ENCODE data around the gene CAMK2B. TPM values are rescaled to one million over a fixed set of nuclear protein-coding genes. Genes with fewer than 3 reads are reported as not detected.

CAMK2B gene
- polyA plus RNA-seq, 3 donors, result 0.13 TPM; not detected in 2

DNA sequence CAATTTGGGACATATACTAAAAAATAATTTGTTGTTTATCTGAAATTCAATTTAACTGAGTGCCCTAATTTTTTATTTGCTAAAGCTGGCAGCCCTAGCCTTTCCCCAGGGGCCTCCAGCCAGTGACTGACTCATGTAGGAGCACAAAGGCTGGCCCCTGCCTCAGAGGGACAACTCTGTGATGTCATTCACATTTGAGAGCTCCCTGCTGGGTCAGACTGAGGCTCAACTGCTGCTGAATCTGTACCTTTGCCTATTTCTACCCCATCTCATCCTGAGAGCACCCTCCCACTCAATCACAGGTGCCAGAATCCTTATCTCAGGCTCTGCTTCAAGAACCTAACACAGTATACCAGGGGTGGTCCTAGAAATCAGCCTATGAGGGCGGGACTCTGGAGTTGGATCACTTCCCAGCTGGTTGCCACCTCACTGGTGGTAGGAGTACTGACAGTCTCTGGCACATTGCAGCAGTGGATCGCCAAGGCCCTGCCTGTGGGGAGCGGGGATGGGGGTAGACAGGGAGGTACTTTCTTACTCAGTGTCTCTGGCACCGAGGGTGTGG lies 147.7 kb downstream of the CAMK2B start:
- no peaks in the 10 kb centered on the region for H3K4me1 Mint-ChIP-seq
- no peak overlapping the region for H3K27ac Mint-ChIP-seq
- TF ChIP-seq CTCF (IDR thresholded peaks at IDR 0.05), result no peak
- Histone ChIP-seq H3K36me3 (replicated peaks in 1 of 2; ENCODE audit: control insufficient read depth in 1 of 2, insufficient read depth in 2 of 2, low read length in 2 of 2) (no peaks in the 10 kb centered on the region), H3K4me3 (replicated peaks in 1 of 3; ENCODE audit: low read depth in 2 of 3, low read length in 3 of 3) (no peak overlapping the region), H3K27ac (ENCODE audit: low read depth in 1 of 2, low read length in 2 of 2) (no peak overlapping the region), H3K79me2 (ENCODE audit: insufficient read depth, low read length) (no peaks in the 10 kb centered on the region), H3K4me2 (replicated peaks; ENCODE audit: extremely low read depth, low read length, poor library complexity, severe bottlenecking) (no peak overlapping the region), H2AFZ (ENCODE audit: insufficient read depth, low read depth, low read length, poor library complexity, severe bottlenecking) (no peak overlapping the region), H3K27me3 (ENCODE audit: control insufficient read depth in 2 of 2, insufficient read depth in 2 of 2, low read length in 2 of 2) (no peaks in the 10 kb centered on the region), H3K9me3 (replicated peaks in 1 of 2; ENCODE audit: control insufficient read depth in 1 of 2, insufficient read depth in 1 of 2, low read length in 2 of 2) (peaks cover 5 to 19% of the 10 kb centered on the region in 2 donors), H3K9ac (ENCODE audit: insufficient read depth, low read length, poor library complexity, severe bottlenecking) (no peak overlapping the region), H4K20me1 (ENCODE audit: insufficient read depth, low read length) (no peaks in the 10 kb centered on the region), H3K4me1 (ENCODE audit: control insufficient read depth in 1 of 2, insufficient read depth in 2 of 2, low read length in 2 of 2) (no peaks in the 10 kb centered on the region)
- H3K27me3 Mint-ChIP-seq (ENCODE audit: low read depth in 3 of 3), result peaks cover 4 to 7% (median 5%) of the 10 kb centered on the region in 3 donors
- no peak for DNase-seq
- peaks cover 6 to 17% (median 15%) of the 10 kb centered on the region in 7 donors for H3K9me3 Mint-ChIP-seq
- intact Hi-C loops (cut with micrococcal nuclease), result no loop called here
- no peak overlapping the region for H3K4me3 Mint-ChIP-seq
- WGBS (ENCODE audit: insufficient coverage), result 84% methylated on average over 4 of the region's 4 CpGs
- no peaks in the 10 kb centered on the region for H3K36me3 Mint-ChIP-seq

GRCh38 chr7:44176486-44176885 lies 148.9 kb downstream of the CAMK2B start:
- H3K79me2 ChIP-seq (ENCODE audit: insufficient read depth, low read length), result no peaks in the 10 kb centered on the region
- H3K4me1 ChIP-seq (ENCODE audit: control insufficient read depth in 1 of 2, insufficient read depth in 2 of 2, low read length in 2 of 2), result no peaks in the 10 kb centered on the region
- DNase-seq, result no peak
- H3K27ac Mint-ChIP-seq, result no peak overlapping the region
- no peak overlapping the region for H3K4me2 ChIP-seq (replicated peaks; ENCODE audit: extremely low read depth, low read length, poor library complexity, severe bottlenecking)
- H3K27me3 Mint-ChIP-seq (ENCODE audit: low read depth in 3 of 3), result peaks cover 3 to 4% (median 4%) of the 10 kb centered on the region in 3 donors
- TF ChIP-seq CTCF (IDR thresholded peaks at IDR 0.05), result no peak
- no peak overlapping the region for H3K9ac ChIP-seq (ENCODE audit: insufficient read depth, low read length, poor library complexity, severe bottlenecking)
- no peaks in the 10 kb centered on the region for H3K27me3 ChIP-seq (ENCODE audit: control insufficient read depth in 2 of 2, insufficient read depth in 2 of 2, low read length in 2 of 2)
- H3K4me1 Mint-ChIP-seq, result no peaks in the 10 kb centered on the region
- H3K9me3 ChIP-seq (replicated peaks in 1 of 2; ENCODE audit: control insufficient read depth in 1 of 2, insufficient read depth in 1 of 2, low read length in 2 of 2), result peaks cover 0 to 12% of the 10 kb centered on the region in 2 donors
- H3K4me3 ChIP-seq (replicated peaks in 1 of 3; ENCODE audit: low read depth in 2 of 3, low read length in 3 of 3), result no peak overlapping the region
- H3K9me3 Mint-ChIP-seq, result peaks cover 4 to 10% (median 8%) of the 10 kb centered on the region in 7 donors
- no peak overlapping the region for H2AFZ ChIP-seq (ENCODE audit: insufficient read depth, low read depth, low read length, poor library complexity, severe bottlenecking)
- intact Hi-C loops (cut with micrococcal nuclease), result no loop called here
- H3K4me3 Mint-ChIP-seq, result no peak overlapping the region
- H3K36me3 Mint-ChIP-seq, result no peaks in the 10 kb centered on the region
- no peak overlapping the region for H3K27ac ChIP-seq (ENCODE audit: low read depth in 1 of 2, low read length in 2 of 2)
- H4K20me1 ChIP-seq (ENCODE audit: insufficient read depth, low read length), result no peaks in the 10 kb centered on the region
- no peaks in the 10 kb centered on the region for H3K36me3 ChIP-seq (replicated peaks in 1 of 2; ENCODE audit: control insufficient read depth in 1 of 2, insufficient read depth in 2 of 2, low read length in 2 of 2)
- 69% methylated on average over 6 of the region's 7 CpGs for WGBS (ENCODE audit: insufficient coverage)

Measured in CD14-positive monocyte (primary cell).